Keratinocyte (primary cell): Measurements from ENCODE around the gene STEAP1B. TPM values are rescaled to one million over a fixed set of nuclear protein-coding genes. Genes with fewer than 3 reads are reported as not detected.
A peak's percentile ranks its signal among the peaks of the same experiment; 100 is the strongest.

Experiments
- DNase-seq: peaks from one replicate; pipeline ENCODE4 v3.0.0-alpha.2; 2011; ENCODE audit warnings: low read depth, missing footprints, low spot score
- FAIRE-seq: peaks from 2 replicates; lab custom pipeline; 2011; peaks lifted over from hg19 to GRCh38; lab: Jason Lieb, UNC
- H2AFZ ChIP-seq: 2 replicates; pipeline ENCODE4 v1.6.0; 2012; ENCODE audit warnings: low read length, control low read depth, inconsistent platforms; ENCODE audit not compliant: control insufficient read depth
- H3K27ac ChIP-seq: 2 replicates; pipeline ENCODE4 v1.5.1; 2011; ENCODE audit warnings: low read length; ENCODE audit not compliant: control insufficient read depth, insufficient read depth
- H3K27me3 ChIP-seq: 3 replicates; pipeline ENCODE4 v1.6.0; 2011; ENCODE audit warnings: low read length; ENCODE audit not compliant: control insufficient read depth, insufficient read depth; ENCODE audit errors: extremely low read depth
- H3K36me3 ChIP-seq, 2 experiments: 2 replicates in 1 of 2; 3 replicates in 1 of 2; pipeline ENCODE4 v1.5.1; 2011; ENCODE audit warnings: low read length in 2 of 2, mild to moderate bottlenecking in 1 of 2; ENCODE audit not compliant: control insufficient read depth in 2 of 2, insufficient read depth in 2 of 2; ENCODE audit errors: extremely low read depth in 1 of 2
- H3K4me1 ChIP-seq: 3 replicates; pipeline ENCODE4 v1.5.1; 2011; ENCODE audit warnings: low read length; ENCODE audit not compliant: control insufficient read depth, insufficient read depth; ENCODE audit errors: extremely low read depth
- H3K4me2 ChIP-seq: 3 replicates; pipeline ENCODE4 v1.6.0; 2011; ENCODE audit warnings: low read depth, low read length; ENCODE audit not compliant: control insufficient read depth, insufficient read depth; ENCODE audit errors: extremely low read depth
- H3K4me3 ChIP-seq, 3 experiments: fragments of 200-600 bp in 1 of 3; sonication (generic) in 1 of 3; 2 replicates in 2 of 3; 3 replicates in 1 of 3; pipeline ENCODE4 v1.5.1; 2011 to 2016; ENCODE audit warnings: low read length in 3 of 3, mild to moderate bottlenecking in 3 of 3, control low read depth in 2 of 3, inconsistent platforms in 1 of 3, low read depth in 1 of 3, mixed read lengths in 1 of 3, mixed run types in 1 of 3, moderate library complexity in 1 of 3; ENCODE audit not compliant: control insufficient read depth in 2 of 3, insufficient read depth in 2 of 3; ENCODE audit errors: extremely low read depth in 1 of 3
- H3K79me2 ChIP-seq: 2 replicates; pipeline ENCODE4 v1.6.0; 2012; ENCODE audit warnings: low read length; ENCODE audit not compliant: control insufficient read depth, insufficient read depth
- H3K9ac ChIP-seq: 3 replicates; pipeline ENCODE4 v1.6.0; 2011; ENCODE audit warnings: low read length; ENCODE audit not compliant: control insufficient read depth, insufficient read depth; ENCODE audit errors: extremely low read depth
- H3K9me1 ChIP-seq: 3 replicates; pipeline ENCODE4 v1.6.0; 2011; ENCODE audit warnings: low read length; ENCODE audit not compliant: control insufficient read depth, insufficient read depth; ENCODE audit errors: extremely low read depth
- H3K9me3 ChIP-seq: 2 replicates; pipeline ENCODE4 v1.5.1; 2012; ENCODE audit warnings: low read depth, low read length; ENCODE audit not compliant: control insufficient read depth
- H4K20me1 ChIP-seq: 3 replicates; pipeline ENCODE4 v1.6.0; 2011; ENCODE audit warnings: low read length; ENCODE audit not compliant: control insufficient read depth, insufficient read depth; ENCODE audit errors: extremely low read depth
- EZH2 ChIP-seq: IDR thresholded peaks from one replicate; pipeline ENCODE4 v1.6.1; 2012; ENCODE audit warnings: inconsistent platforms, mild to moderate bottlenecking, low read length, moderate library complexity
- dilution Hi-C: fragments of 300-500 bp; cut with MboI; formaldehyde crosslinking; loops from one replicate; pipeline ENCODE4 v1.7.0; 2020; ENCODE audit warnings: low sequenced_read_pairs; ENCODE audit not compliant: extremely low pct_ligation_motif_present
- polyA plus RNA-seq, 5 experiments: library from polyadenylated mRNA; depleted of rRNA in 3 of 5; stranded (reverse) in 3 of 5; stranded (forward) in 1 of 5; unstranded in 1 of 5; fragments of >200 nt; gene quantifications; 1 replicate in 1 of 5; 2 replicates in 3 of 5; 3 replicates in 1 of 5; pipeline versions ENCODE4 v1.2.1 to v1.2.3, GENCODE V29; 2011 to 2012; ENCODE audit warnings: missing spikeins in 2 of 5, low read depth in 1 of 5, low replicate concordance in 1 of 5
- TF ChIP-seq, protein P1 (sequence below), 3 experiments: IDR thresholded peaks in 1 of 3; conservative IDR thresholded peaks in 1 of 3; optimal IDR thresholded peaks in 1 of 3; 2 replicates in 2 of 3; 3 replicates in 1 of 3; pipeline versions ENCODE3 to v1.5.1; 2011; ENCODE audit warnings: low read length in 3 of 3, mild to moderate bottlenecking in 3 of 3, moderate library complexity in 2 of 3, control low read depth in 1 of 3, inconsistent platforms in 1 of 3; ENCODE audit not compliant: insufficient read depth in 2 of 3; ENCODE audit errors: extremely low read depth in 1 of 3

STEAP1B gene
- polyA plus RNA-seq, 1 donor (not counting 4 experiments of a cell fraction or from before 2014, with no cell fraction given): 18.9 TPM

DNA sequence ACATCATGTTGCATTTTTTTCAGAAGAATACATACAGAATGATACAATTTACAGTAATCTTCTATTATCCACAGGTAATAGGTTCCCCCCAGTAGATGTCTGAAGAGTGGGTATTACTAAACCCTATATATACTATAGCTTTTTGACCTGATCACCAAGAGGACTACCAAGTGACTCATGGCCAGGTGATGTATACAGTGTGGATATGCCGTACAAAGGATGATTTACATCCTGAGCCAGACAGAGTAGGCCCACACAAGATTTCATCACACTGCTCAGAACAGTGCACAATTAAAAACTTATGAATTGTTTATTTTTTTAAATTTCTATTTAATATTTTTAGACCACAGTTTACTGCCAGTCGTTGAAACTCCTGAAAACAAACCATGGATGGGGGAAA lies 70.6 kb downstream of the STEAP1B start:
- no peaks in the 10 kb centered on the region for H4K20me1 ChIP-seq
- H3K36me3 ChIP-seq: no peaks in the 10 kb centered on the region
- peak; percentile 26 for FAIRE-seq
- H3K9me3 ChIP-seq: no peaks in the 10 kb centered on the region
- peak overlapping the region; percentile 82 for H3K27ac ChIP-seq
- H3K4me1 ChIP-seq: peaks cover 44% of the 10 kb centered on the region
- no peaks in the 10 kb centered on the region for H3K79me2 ChIP-seq
- no peak overlapping the region for H3K4me2 ChIP-seq
- H2AFZ ChIP-seq: no peak overlapping the region
- DNase-seq: no peak
- no peak overlapping the region for H3K4me3 ChIP-seq
- dilution Hi-C loops: no loop called here
- no peak overlapping the region for H3K9ac ChIP-seq
- TF ChIP-seq EZH2: no peak
- TF ChIP-seq, protein P1, sequence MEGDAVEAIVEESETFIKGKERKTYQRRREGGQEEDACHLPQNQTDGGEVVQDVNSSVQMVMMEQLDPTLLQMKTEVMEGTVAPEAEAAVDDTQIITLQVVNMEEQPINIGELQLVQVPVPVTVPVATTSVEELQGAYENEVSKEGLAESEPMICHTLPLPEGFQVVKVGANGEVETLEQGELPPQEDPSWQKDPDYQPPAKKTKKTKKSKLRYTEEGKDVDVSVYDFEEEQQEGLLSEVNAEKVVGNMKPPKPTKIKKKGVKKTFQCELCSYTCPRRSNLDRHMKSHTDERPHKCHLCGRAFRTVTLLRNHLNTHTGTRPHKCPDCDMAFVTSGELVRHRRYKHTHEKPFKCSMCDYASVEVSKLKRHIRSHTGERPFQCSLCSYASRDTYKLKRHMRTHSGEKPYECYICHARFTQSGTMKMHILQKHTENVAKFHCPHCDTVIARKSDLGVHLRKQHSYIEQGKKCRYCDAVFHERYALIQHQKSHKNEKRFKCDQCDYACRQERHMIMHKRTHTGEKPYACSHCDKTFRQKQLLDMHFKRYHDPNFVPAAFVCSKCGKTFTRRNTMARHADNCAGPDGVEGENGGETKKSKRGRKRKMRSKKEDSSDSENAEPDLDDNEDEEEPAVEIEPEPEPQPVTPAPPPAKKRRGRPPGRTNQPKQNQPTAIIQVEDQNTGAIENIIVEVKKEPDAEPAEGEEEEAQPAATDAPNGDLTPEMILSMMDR (optimal IDR thresholded peaks at IDR 0.05 in 1 of 3, IDR thresholded peaks at IDR 0.05 in 1 of 3, conservative IDR thresholded peaks at IDR 0.05 in 1 of 3; ENCODE audit: extremely low read depth in 1 of 3, insufficient read depth in 2 of 3, low read length in 3 of 3): no peak
- no peaks in the 10 kb centered on the region for H3K9me1 ChIP-seq
- H3K27me3 ChIP-seq: no peaks in the 10 kb centered on the region

DNA sequence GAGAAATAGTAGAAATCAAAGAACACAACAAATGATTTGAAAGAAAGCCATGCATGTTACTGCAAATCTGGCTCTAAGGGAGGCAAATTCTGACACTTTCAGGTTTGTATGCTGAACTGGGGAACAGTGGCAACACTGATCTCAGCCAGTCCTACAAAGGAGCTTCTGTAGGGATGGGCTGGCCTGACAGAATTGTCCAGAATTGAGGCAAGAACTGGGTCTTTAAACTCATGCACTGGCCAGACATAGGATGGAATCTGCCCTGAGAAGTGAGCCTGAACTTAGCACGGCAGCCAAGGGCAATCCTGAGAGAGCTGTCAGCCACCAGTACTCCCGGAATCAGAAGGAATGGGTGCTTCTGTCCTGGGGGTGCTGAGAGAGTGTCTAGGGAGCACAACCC lies 72.1 kb downstream of the STEAP1B start:
- FAIRE-seq (no peak), DNase-seq (no peak)
- H3K4me2 ChIP-seq: no peak overlapping the region
- no peaks in the 10 kb centered on the region for H3K27me3 ChIP-seq
- TF ChIP-seq, protein P1 (optimal IDR thresholded peaks at IDR 0.05 in 1 of 3, IDR thresholded peaks at IDR 0.05 in 1 of 3, conservative IDR thresholded peaks at IDR 0.05 in 1 of 3; ENCODE audit: extremely low read depth in 1 of 3, insufficient read depth in 2 of 3, low read length in 3 of 3): no peak
- TF ChIP-seq EZH2: no peak
- no peaks in the 10 kb centered on the region for H4K20me1 ChIP-seq
- H3K4me1 ChIP-seq: peaks cover 30% of the 10 kb centered on the region
- no peaks in the 10 kb centered on the region for H3K9me3 ChIP-seq
- H3K36me3 ChIP-seq: no peaks in the 10 kb centered on the region
- no peaks in the 10 kb centered on the region for H3K9me1 ChIP-seq
- H2AFZ ChIP-seq: no peak overlapping the region
- dilution Hi-C loops: no loop called here
- no peak overlapping the region for H3K4me3 ChIP-seq
- no peaks in the 10 kb centered on the region for H3K79me2 ChIP-seq
- no peak overlapping the region for H3K27ac ChIP-seq
- H3K9ac ChIP-seq: no peak overlapping the region
